HG03095 (cell line): ENCODE results near the gene B4GALT1.
"Not testable (repeated sequence)": the region's sequence is repeated elsewhere in the genome, so short reads cannot be mapped to it uniquely, and the experiment has no call there.

Experiments
- ATAC-seq: cut with Tn5 transposase; IDR thresholded peaks from one replicate; pipeline ENCODE4 v1.9.1; 2021; ENCODE audit warnings: moderate library complexity; ENCODE audit not compliant: unreplicated experiment

B4GALT1 gene

GRCh38 chr9:33105959-33106358 is 61.2 kb downstream of the B4GALT1 start:
- ATAC-seq = no peak

DNA sequence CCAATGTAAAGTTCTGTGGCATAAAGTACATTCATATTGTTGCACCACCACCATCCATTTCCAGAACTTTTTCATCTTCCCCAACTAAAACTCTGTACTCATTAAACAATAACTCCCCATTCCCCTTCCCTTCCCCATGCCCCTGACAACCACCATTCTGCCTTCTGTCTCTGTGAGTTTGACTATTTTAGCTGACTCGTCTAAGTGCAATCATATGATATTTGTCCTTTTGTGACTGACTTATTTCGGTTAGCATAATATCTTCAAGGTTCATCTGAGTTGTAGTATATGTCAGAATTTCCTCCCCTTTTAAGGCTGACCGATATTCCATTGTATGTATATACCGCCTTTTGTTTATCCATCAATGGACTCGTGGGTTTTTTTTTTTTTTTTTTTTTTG is 61.6 kb downstream of the B4GALT1 start:
- no peak for ATAC-seq

- ATAC-seq = no peak
Observed at GRCh38 chr9:33104401-33104800, 62.7 kb downstream of the B4GALT1 start.

GRCh38 chr9:33103501-33104281 is 63.4 kb downstream of the B4GALT1 start:
- no peak for ATAC-seq

- ATAC-seq = no peak
Observed at GRCh38 chr9:33102551-33103210, 64.5 kb downstream of the B4GALT1 start.

DNA sequence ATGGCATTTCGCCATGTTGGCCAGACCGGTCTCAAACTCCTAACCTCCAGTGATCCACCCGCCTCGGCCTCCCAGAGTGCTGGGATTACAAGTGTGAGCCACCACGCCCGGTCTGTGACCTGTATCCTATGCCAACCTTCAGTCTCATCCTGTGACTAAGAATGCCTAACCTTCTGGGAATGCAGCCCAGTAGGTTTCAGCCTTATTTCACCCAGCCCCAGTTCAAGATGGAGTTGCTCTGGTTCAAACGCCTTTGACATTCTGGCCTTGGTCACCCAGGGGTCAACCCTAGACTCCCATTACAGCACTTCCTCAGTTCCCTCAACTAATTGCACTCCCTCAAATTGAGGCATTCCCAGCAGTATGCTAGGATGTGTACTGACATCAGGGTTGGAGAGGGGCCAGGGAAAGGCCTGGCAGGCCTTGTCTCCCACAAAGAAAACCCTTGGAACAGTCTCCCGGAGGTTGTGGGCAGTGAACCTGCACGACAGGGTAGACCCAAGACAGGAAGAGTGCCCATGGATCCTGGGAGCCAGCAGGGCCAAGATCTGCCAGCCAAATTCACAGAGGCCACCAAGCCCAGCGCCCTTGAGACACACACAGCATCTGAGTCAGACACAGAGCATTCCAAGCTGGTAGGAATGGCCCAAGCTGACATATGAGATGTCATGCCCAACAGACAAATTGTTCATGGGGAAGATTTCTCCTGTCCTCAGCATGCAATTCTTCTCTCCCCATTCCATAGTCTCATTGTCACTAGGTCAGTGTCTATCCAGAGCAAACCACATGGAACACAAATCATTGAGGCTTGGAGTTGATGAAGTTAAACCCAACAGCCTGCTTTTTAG is 65.8 kb downstream of the B4GALT1 start:
- no peak for ATAC-seq

DNA sequence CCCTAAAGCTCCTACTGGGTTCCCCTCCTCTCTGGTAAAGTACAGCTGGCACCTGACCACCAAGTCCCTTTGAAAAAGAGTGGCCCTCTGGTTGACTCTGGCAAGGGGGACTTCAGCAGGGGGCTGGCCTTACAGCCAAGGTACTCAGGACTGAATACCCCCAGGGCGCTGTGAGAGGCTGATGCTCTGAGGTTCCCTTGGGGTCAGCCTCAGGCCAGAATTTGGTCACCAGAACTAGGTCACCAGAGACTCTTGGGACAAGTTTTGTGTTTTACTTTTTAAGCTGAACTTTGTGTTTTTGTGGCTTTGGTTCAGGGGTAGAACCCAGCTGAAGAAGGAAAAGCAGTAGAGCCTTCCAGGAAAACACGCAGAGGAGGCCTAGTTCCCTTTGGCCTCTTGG is 67.4 kb downstream of the B4GALT1 start:
- ATAC-seq = no peak

DNA sequence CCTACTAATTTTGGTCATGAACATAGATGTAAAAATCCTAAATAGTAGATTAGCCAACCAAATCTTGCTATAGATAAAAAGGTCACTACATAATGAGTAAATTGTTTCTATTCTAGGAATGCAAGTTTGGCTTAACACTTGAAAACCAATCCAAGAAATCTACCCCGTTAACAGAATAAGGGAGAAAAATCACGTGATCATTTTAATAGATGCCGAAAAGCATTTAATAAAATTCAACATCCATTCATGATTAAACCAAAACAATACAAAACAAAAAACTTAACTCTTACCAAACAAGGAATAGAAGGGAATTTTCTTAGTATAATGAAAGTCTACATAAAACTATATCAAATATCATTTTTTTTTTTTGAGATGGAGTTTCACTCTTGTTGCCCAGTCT is 69.9 kb downstream of the B4GALT1 start:
- ATAC-seq = no peak

- no peak for ATAC-seq
Observed at GRCh38 chr9:33092634-33093033, 74.5 kb downstream of the B4GALT1 start.

DNA sequence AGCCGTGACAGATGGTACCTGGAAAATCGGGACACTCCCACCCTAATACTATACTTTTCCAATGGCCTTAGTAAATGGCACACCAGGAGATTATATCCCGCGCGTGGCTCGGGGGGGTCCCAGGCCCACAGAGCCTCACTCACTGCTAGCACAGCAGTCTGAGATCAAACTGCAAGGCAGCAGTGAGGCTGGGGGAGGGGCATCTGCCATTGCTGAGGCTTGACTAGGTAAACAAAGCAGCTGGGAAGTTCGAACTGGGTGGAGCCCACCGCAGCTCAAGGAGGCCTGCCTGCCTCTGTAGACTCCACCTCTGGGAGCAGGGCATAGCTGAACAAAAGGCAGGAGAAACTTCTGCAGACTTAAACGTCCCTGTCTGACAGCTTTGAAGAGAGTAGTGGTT is 81.5 kb downstream of the B4GALT1 start:
- ATAC-seq = not testable (repeated sequence)

- no peak for ATAC-seq
Observed at GRCh38 chr9:33082538-33083326, 84.4 kb downstream of the B4GALT1 start.

GRCh38 chr9:33082128-33082527 is 85.0 kb downstream of the B4GALT1 start:
- no peak for ATAC-seq

GRCh38 chr9:33081128-33081851 is 85.8 kb downstream of the B4GALT1 start:
- no peak for ATAC-seq

- no peak for ATAC-seq
Observed at GRCh38 chr9:33080534-33080933, 86.6 kb downstream of the B4GALT1 start.

GRCh38 chr9:33076046-33077004 is 90.8 kb downstream of the B4GALT1 start, which contains the start of gene SMU1:
Gene SMU1, minus strand, starts transcription at chr9:33076674. Its CDS starts 66 bp downstream, at chr9:33076608.
- peak; percentile 99 for ATAC-seq

DNA sequence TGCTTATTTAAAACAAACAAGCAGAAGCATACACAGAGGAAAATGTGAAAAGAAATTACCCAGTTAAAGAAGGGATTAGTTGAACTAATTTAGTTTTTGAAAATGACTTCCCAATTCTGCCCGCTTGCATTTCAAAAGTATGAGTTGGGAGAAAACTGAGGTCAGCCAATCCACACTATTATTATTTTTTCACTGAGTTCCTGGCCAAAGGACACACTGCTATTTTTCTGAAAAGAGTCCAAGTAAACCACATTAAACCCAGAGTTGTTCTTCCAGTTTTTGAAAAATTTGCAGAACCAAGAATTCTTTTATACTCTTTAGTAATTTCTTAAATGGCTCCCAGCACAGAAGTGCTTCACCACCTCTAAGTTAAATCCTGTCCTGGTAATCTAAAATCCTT is 98.1 kb downstream of the B4GALT1 start:
- no peak for ATAC-seq

DNA sequence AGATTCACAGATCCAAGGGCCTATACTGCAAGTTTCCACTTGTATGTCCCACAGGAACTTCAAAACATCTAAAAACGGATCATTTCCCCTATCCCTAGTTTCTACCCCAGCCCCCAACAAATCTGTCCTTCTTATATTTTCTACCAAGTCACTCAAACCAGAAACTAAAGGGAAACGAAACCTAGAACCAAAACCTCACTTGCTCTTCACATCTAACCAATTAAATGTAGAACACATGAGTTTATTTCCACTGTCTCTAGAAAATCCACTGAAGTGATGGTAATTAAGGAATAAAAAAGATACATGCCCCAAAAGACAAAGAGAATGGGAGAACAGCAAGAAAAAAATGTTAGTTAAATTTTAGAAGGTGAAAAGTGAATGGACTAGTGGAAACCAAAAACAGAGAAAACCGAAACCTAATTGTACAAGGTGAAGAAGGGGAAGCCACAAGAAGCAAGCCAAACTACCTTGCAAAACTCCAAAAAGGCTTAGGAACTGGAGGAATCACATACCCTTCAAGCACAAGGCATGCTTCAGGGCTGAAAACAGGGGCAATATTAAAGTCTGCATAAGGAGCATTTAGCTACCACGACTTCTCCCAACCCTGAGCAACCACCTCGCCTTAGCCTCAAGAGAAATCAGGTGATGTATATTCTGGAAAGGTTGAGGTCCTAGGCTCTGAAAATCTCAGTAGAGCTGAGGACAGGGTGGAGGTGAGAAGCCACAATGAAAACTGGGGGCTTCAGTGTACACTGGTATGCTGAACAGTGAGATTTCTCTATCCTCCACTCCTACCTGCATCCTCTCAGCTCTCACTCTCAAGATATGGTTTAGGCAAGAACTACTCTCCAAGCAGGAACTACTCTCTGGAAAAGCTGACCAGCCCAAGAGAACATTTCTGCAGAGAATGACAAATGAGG is 101.7 kb downstream of the B4GALT1 start:
- peak; percentile 71 for ATAC-seq
